ENCODE data around the gene KIRREL3.

KIRREL3 gene

DNA sequence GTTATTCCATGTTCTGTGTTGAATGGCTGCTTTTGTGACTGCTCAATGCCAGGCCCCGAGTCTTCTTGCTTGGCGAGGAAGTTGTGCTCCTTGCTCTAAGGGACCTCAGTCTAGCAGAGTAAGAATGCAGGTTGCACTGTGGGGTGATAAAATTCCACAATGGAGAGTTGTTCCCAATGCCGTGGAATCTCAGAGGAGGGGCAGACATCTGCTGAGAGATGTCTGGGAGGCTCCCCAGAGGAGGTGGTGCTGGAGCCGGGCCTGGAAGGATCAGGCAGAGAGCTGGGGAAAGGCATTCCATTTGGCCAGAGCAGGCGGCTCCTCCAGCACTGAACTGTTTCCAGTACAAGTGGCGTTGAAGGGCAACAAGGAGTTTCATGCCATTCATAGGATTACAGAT lies 589.9 kb downstream of the KIRREL3 start:
- H3K4me3 ChIP-seq (ENCODE audit: control insufficient read depth, low read depth, low read length), result no peak overlapping the region
- no peak for DNase-seq (ENCODE audit: low read depth)
- TF ChIP-seq, protein P1, sequence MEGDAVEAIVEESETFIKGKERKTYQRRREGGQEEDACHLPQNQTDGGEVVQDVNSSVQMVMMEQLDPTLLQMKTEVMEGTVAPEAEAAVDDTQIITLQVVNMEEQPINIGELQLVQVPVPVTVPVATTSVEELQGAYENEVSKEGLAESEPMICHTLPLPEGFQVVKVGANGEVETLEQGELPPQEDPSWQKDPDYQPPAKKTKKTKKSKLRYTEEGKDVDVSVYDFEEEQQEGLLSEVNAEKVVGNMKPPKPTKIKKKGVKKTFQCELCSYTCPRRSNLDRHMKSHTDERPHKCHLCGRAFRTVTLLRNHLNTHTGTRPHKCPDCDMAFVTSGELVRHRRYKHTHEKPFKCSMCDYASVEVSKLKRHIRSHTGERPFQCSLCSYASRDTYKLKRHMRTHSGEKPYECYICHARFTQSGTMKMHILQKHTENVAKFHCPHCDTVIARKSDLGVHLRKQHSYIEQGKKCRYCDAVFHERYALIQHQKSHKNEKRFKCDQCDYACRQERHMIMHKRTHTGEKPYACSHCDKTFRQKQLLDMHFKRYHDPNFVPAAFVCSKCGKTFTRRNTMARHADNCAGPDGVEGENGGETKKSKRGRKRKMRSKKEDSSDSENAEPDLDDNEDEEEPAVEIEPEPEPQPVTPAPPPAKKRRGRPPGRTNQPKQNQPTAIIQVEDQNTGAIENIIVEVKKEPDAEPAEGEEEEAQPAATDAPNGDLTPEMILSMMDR (IDR thresholded peaks at IDR 0.05; ENCODE audit: control insufficient read depth, insufficient read depth, low read depth, low read length, missing control alignments), result no peak

DNA sequence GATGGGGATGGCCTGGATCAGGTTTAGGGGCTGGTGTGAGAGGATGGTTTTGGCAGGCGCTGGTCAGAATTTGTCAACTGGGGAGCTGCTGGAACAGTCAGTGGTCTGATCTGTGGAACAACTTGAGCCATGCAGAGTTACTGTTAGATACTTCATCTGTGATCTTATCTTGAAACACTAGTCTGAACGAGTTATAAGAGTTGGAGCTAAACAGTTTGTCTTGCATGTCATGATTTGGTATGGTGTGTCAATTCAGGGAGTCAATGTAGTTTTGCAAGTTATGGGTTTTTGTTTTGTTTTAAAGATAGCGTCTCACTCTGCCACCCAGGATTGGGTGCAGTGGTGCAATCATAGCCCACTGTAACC lies 591.0 kb downstream of the KIRREL3 start:
- no peak overlapping the region for H3K4me3 ChIP-seq (ENCODE audit: control insufficient read depth, low read depth, low read length)
- TF ChIP-seq, protein P1 (IDR thresholded peaks at IDR 0.05; ENCODE audit: control insufficient read depth, insufficient read depth, low read depth, low read length, missing control alignments), result no peak
- no peak for DNase-seq (ENCODE audit: low read depth)

DNA sequence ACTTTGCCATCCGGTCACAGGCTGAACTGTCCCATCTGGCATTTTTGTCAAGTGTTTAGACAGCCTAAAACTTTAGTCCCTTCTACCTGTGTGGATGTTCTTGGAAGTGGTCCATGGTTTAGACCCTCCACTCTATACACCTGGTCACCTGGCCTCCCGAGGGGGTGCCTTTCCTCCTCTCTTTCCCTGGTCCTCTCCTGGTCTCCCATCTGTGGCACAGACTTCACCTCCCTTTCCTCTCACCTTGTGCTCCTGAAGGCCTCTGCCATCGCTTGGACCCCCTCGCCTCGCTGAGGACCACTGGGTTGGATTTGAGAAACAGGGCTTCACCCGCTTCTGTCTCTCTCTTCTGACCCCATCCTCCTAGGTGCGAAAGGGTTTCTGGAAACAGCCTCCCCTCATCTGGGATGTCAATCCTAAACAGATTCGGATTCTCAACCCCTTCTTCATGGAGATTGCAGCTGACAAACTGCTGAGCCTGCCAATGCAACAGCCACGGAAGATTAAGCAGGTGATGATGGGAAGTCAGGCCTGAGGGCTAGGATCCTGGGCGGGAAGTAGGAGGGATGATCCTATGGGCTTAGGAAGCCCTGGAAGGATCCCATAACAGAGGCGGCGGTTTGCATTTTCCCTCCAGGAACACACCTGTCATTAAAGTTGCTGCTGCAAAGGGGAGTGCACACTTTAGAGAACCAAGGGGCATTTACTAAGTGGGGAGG lies 591.5 kb downstream of the KIRREL3 start:
- DNase-seq (ENCODE audit: low read depth), result no peak
- TF ChIP-seq, protein P1 (IDR thresholded peaks at IDR 0.05; ENCODE audit: control insufficient read depth, insufficient read depth, low read depth, low read length, missing control alignments), result no peak
- H3K4me3 ChIP-seq (ENCODE audit: control insufficient read depth, low read depth, low read length), result no peak overlapping the region

DNA sequence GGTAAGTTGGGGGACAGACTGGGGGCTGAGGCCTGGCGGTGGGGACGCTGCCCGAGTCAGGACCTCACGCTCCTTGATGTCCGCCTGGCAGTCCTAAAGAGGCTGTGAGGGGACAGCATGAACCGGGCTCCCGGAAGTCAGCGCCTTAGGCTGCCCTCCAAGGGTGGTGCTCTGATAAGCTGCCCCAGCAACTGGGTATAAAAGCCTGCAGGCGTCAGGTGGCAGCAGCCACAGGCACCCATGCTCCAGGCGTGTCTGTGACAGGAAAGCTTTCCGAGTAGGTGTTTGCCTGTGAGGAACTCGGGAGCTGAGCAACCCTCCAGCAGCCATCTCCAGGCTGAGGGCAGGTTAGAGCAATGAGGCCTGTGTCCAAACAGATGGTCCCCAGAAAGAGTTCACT lies 592.1 kb downstream of the KIRREL3 start:
- H3K4me3 ChIP-seq (ENCODE audit: control insufficient read depth, low read depth, low read length), result no peak overlapping the region
- no peak for DNase-seq (ENCODE audit: low read depth)
- TF ChIP-seq, protein P1 (IDR thresholded peaks at IDR 0.05; ENCODE audit: control insufficient read depth, insufficient read depth, low read depth, low read length, missing control alignments), result no peak

DNA sequence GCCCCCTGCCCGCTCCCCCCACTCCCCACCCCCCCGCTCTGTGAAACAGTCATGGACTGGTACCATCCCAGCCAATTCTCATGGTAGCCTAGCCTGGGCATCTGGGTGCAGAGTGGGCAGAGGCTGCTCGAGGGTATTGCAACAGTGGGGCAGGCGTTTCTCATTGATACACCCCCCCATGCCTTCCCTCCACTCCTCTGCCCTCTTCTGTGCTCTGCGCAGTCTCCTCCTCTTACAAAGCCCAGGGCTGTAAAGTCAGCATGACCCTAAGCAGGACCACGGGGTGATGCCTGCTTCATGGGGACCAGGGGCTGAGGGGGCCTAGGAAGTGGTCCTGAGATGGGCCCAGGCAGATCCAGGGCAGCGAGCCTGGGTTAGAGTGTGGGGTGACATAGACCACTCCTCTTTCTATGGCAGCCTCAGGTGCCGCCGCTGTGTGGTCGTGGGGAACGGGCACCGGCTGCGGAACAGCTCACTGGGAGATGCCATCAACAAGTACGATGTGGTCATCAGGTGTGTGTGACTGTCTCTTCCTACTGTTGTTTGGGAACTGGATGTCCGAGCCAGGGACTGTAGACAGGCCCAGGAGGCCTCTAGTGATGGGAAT lies 592.8 kb downstream of the KIRREL3 start:
- DNase-seq (ENCODE audit: low read depth), result no peak
- TF ChIP-seq, protein P1 (IDR thresholded peaks at IDR 0.05; ENCODE audit: control insufficient read depth, insufficient read depth, low read depth, low read length, missing control alignments), result no peak
- no peak overlapping the region for H3K4me3 ChIP-seq (ENCODE audit: control insufficient read depth, low read depth, low read length)

DNA sequence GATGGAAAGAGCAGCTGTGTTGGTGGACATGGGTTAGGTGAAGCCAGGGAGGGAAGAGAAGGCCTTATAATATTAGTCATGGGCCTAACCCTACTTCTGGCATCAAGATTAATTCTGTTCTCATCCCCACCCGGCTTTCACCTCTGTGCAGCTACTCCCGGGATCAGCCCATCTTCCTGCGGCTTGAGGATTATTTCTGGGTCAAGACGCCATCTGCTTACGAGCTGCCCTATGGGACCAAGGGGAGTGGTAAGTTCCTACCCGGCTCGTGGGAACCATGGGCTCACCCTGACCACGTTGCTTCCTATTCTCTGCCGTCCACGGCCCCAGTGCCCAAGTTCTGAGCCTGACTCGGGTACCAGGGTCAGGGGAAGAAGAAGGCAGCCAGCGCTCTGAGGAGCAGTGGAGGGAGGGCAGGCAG lies 593.5 kb downstream of the KIRREL3 start:
- H3K4me3 ChIP-seq (ENCODE audit: control insufficient read depth, low read depth, low read length), result no peak overlapping the region
- TF ChIP-seq, protein P1 (IDR thresholded peaks at IDR 0.05; ENCODE audit: control insufficient read depth, insufficient read depth, low read depth, low read length, missing control alignments), result no peak
- DNase-seq (ENCODE audit: low read depth), result no peak
